Hepatocyte (in vitro differentiated cells): Measurements from ENCODE around the gene TEKT5. TPM values are rescaled to one million over a fixed set of nuclear protein-coding genes. Genes with fewer than 3 reads are reported as not detected.

Source experiments
- DNase-seq: peaks from one replicate; pipeline ENCODE4 v3.0.0-alpha.2; 2016; ENCODE audit warnings: low spot score
- H2AFZ ChIP-seq: fragments of 200-600 bp; sonication (generic); 2 replicates; pipeline ENCODE4 v1.6.0; 2016; ENCODE audit warnings: antibody characterized with exemption, mild to moderate bottlenecking
- H3K27ac ChIP-seq: fragments of 200-600 bp; sonication (generic); 2 replicates; pipeline ENCODE4 v1.5.1; 2016; ENCODE audit warnings: mild to moderate bottlenecking
- H3K27me3 ChIP-seq: fragments of 200-600 bp; sonication (generic); 2 replicates; pipeline ENCODE4 v1.6.1; 2016
- H3K36me3 ChIP-seq: fragments of 200-600 bp; sonication (generic); replicated peaks from 2 replicates; pipeline ENCODE4 v1.5.1; 2016; ENCODE audit warnings: low read depth; ENCODE audit not compliant: insufficient read depth
- H3K4me1 ChIP-seq: fragments of 200-600 bp; sonication (generic); 2 replicates; pipeline ENCODE4 v1.5.1; 2016; ENCODE audit warnings: mild to moderate bottlenecking, moderate library complexity; ENCODE audit not compliant: insufficient read depth
- H3K4me2 ChIP-seq: fragments of 200-600 bp; sonication (generic); 2 replicates; pipeline ENCODE4 v1.6.0; 2016
- H3K4me3 ChIP-seq: fragments of 200-600 bp; sonication (generic); 2 replicates; pipeline ENCODE4 v1.5.1; 2016; ENCODE audit warnings: mild to moderate bottlenecking
- H3K79me2 ChIP-seq: fragments of 200-600 bp; sonication (generic); 2 replicates; pipeline ENCODE4 v1.6.0; 2017; ENCODE audit warnings: mild to moderate bottlenecking
- H3K9me2 ChIP-seq: fragments of 200-600 bp; sonication (generic); replicated peaks from 2 replicates; pipeline ENCODE4 v1.6.0; 2017; ENCODE audit warnings: mild to moderate bottlenecking; ENCODE audit not compliant: insufficient read depth
- H3K9me3 ChIP-seq: fragments of 200-600 bp; sonication (generic); 2 replicates; pipeline ENCODE4 v1.5.1; 2016; ENCODE audit warnings: low read depth, mild to moderate bottlenecking
- H4K20me1 ChIP-seq: fragments of 200-600 bp; sonication (generic); 2 replicates; pipeline ENCODE4 v1.6.0; 2016; ENCODE audit warnings: mild to moderate bottlenecking; ENCODE audit not compliant: insufficient read depth, poor library complexity, severe bottlenecking
- CTCF ChIP-seq: fragments of 200-600 bp; sonication (generic); IDR thresholded peaks from 2 replicates; pipeline ENCODE4 v1.5.1; 2016; ENCODE audit warnings: antibody characterized with exemption, mild to moderate bottlenecking; ENCODE audit not compliant: poor library complexity
- EZH2 ChIP-seq: fragments of 200-600 bp; sonication (generic); IDR thresholded peaks from 2 replicates; pipeline ENCODE4 v1.6.1; 2016; ENCODE audit warnings: antibody characterized with exemption, mild to moderate bottlenecking, borderline replicate concordance
- EZH2phosphoT487 ChIP-seq: fragments of 200-600 bp; sonication (generic); IDR thresholded peaks from one replicate; pipeline ENCODE4 v1.6.1; 2018; ENCODE audit warnings: antibody characterized with exemption, mild to moderate bottlenecking, low read depth, moderate library complexity; ENCODE audit not compliant: unreplicated experiment, severe bottlenecking
- WGBS: methylation state at CpG from one replicate; pipeline ENCODE4 v1.1.6; 2016; ENCODE audit warnings: low lambda C conversion rate; ENCODE audit errors: missing lambda C conversion rate; 5-methylcytosine and 5-hydroxymethylcytosine counted together
- polyA plus RNA-seq: library from polyadenylated mRNA; unstranded; fragments of >200 nt; fragmentation: Nextera tagmentation; extraction: Ambion mirVana; gene quantifications from 2 replicates; pipeline ENCODE4 v1.2.1, GENCODE V29; 2016
- total RNA-seq: library from RNA; depleted of rRNA; stranded (reverse); fragments of >200 nt; gene quantifications from 2 replicates; pipeline ENCODE4 v1.2.3, GENCODE V29; 2014

Gene TEKT5
- total and polyA plus RNA-seq, 2 experiments from 2014 or later: not detected

GRCh38 chr16:10587622-10588021, 107.1 kb downstream of the TEKT5 start:
- Histone ChIP-seq H3K4me3 (no peak overlapping the region), H3K4me1 (no peaks in the 10 kb centered on the region)
- DNase-seq: no peak

GRCh38 chr16:10584981-10585438, 109.7 kb downstream of the TEKT5 start:
- no peak for DNase-seq
- 46% methylated on average over 5 of the region's 5 CpGs for WGBS
- H3K9me2 ChIP-seq: no peaks in the 10 kb centered on the region
- no peak overlapping the region for H3K27ac ChIP-seq
- H3K9me3 ChIP-seq: no peaks in the 10 kb centered on the region
- H3K27me3 ChIP-seq: no peaks in the 10 kb centered on the region
- no peaks in the 10 kb centered on the region for H3K36me3 ChIP-seq
- no peak for TF ChIP-seq CTCF
- no peak for TF ChIP-seq EZH2
- no peak for TF ChIP-seq EZH2phosphoT487
- no peaks in the 10 kb centered on the region for H3K79me2 ChIP-seq
- no peaks in the 10 kb centered on the region for H3K4me1 ChIP-seq
- H3K4me2 ChIP-seq: no peak overlapping the region
- H2AFZ ChIP-seq: no peak overlapping the region
- H3K4me3 ChIP-seq: no peak overlapping the region
- H4K20me1 ChIP-seq: no peaks in the 10 kb centered on the region

More at GRCh38 chr16:10587622-10588021, 107.1 kb downstream of the TEKT5 start:
- Histone ChIP-seq H2AFZ (no peak overlapping the region), H4K20me1 (no peaks in the 10 kb centered on the region), H3K27me3 (no peaks in the 10 kb centered on the region), H3K36me3 (no peaks in the 10 kb centered on the region), H3K9me2 (no peaks in the 10 kb centered on the region), H3K79me2 (no peaks in the 10 kb centered on the region), H3K4me2 (no peak overlapping the region), H3K9me3 (no peaks in the 10 kb centered on the region), H3K27ac (no peak overlapping the region)
- WGBS: 77% methylated on average over 2 of the region's 2 CpGs
- no peak for TF ChIP-seq CTCF
- TF ChIP-seq EZH2phosphoT487: no peak
- no peak for TF ChIP-seq EZH2

GRCh38 chr16:10583269-10583668, 111.5 kb downstream of the TEKT5 start:
- no peak for DNase-seq
- H3K79me2 ChIP-seq: peaks cover 5% of the 10 kb centered on the region
- peaks cover 15% of the 10 kb centered on the region for H3K4me1 ChIP-seq
- H3K4me3 ChIP-seq: no peak overlapping the region
- no peaks in the 10 kb centered on the region for H3K9me3 ChIP-seq
- no peaks in the 10 kb centered on the region for H4K20me1 ChIP-seq
- H3K27ac ChIP-seq: no peak overlapping the region
- no peaks in the 10 kb centered on the region for H3K36me3 ChIP-seq
- no peak for TF ChIP-seq EZH2phosphoT487
- TF ChIP-seq CTCF: no peak
- no peak for TF ChIP-seq EZH2
- no peak overlapping the region for H3K4me2 ChIP-seq
- H3K9me2 ChIP-seq: no peaks in the 10 kb centered on the region
- H3K27me3 ChIP-seq: no peaks in the 10 kb centered on the region
- WGBS: 79% methylated on average over 4 of the region's 4 CpGs
- H2AFZ ChIP-seq: no peak overlapping the region

- 64% methylated on average over 2 of the region's 2 CpGs for WGBS
- H3K27ac ChIP-seq: no peak overlapping the region
- no peaks in the 10 kb centered on the region for H3K36me3 ChIP-seq
- H2AFZ ChIP-seq: no peak overlapping the region
- no peaks in the 10 kb centered on the region for H3K9me3 ChIP-seq
- H3K9me2 ChIP-seq: no peaks in the 10 kb centered on the region
- peaks cover 28% of the 10 kb centered on the region for H3K4me1 ChIP-seq
- H3K79me2 ChIP-seq: peaks cover 14% of the 10 kb centered on the region
- no peak for DNase-seq
- no peak overlapping the region for H3K4me3 ChIP-seq
- TF ChIP-seq EZH2phosphoT487 (no peak), EZH2 (no peak), CTCF (no peak)
- no peaks in the 10 kb centered on the region for H3K27me3 ChIP-seq
- H4K20me1 ChIP-seq: no peaks in the 10 kb centered on the region
- H3K4me2 ChIP-seq: no peak overlapping the region
These were observed 113.2 kb downstream of the TEKT5 start for GRCh38 chr16:10581507-10581906.
